CD4-positive, alpha-beta T cell (primary cell): ENCODE measurements around the gene CYB561. TPM values are rescaled to one million over a fixed set of nuclear protein-coding genes. Genes with fewer than 3 reads are reported as not detected.

Experiments
- ATAC-seq: fragments of 200-7000 bp; cut with Tn5 transposase; one replicate; pipeline ENCODE4 v1.10.0; 2022; ENCODE audit warnings: mild to moderate bottlenecking; ENCODE audit not compliant: poor library complexity
- CTCF ChIA-PET: fragments of 350-600 bp; sonication (Branson Sonifier 250); formaldehyde crosslinking; loops from one replicate; lab custom pipeline; 2021; ENCODE audit warnings: antibody characterized with exemption, inconsistent platforms; lab: Charles Lee
- POLR2A ChIA-PET: fragments of 350-600 bp; sonication (Branson Sonifier 250); formaldehyde crosslinking; loops from one replicate; lab custom pipeline; 2021; ENCODE audit warnings: antibody characterized with exemption, inconsistent platforms; lab: Charles Lee
- DNase-seq, 14 experiments: peaks; one replicate each; pipeline ENCODE4 v3.0.0-alpha.2; 2013 to 2020; ENCODE audit warnings: mixed read lengths in 2 of 14
- H3K27ac ChIP-seq, 2 donors: one replicate each; pipeline versions ENCODE4 v1.5.1 to v1.7.0; 2013; ENCODE audit warnings: low read length in 2 of 2, low read depth in 1 of 2, mild to moderate bottlenecking in 1 of 2
- H3K27me3 ChIP-seq, 2 experiments: 1 replicate in 1 of 2; 2 replicates in 1 of 2; pipeline versions ENCODE4 v1.6.1 to v1.7.0; 2013; ENCODE audit warnings: low read length in 2 of 2, control low read depth in 1 of 2, mild to moderate bottlenecking in 1 of 2, moderate library complexity in 1 of 2; ENCODE audit not compliant: insufficient read depth in 2 of 2, control insufficient read depth in 1 of 2
- H3K36me3 ChIP-seq: one replicate; pipeline ENCODE4 v1.6.1; 2013; ENCODE audit warnings: low read length, control low read depth; ENCODE audit not compliant: insufficient read depth
- H3K4me1 ChIP-seq: one replicate; pipeline ENCODE4 v1.6.1; 2013; ENCODE audit warnings: low read length, control low read depth; ENCODE audit not compliant: insufficient read depth
- H3K4me3 ChIP-seq: one replicate; pipeline ENCODE4 v1.5.1; 2013; ENCODE audit warnings: mild to moderate bottlenecking, low read length, moderate library complexity
- H3K9me3 ChIP-seq, 2 experiments: 1 replicate in 1 of 2; 2 replicates in 1 of 2; pipeline versions ENCODE4 v1.6.1 to v1.7.0; 2013; ENCODE audit warnings: low read length in 2 of 2, mild to moderate bottlenecking in 2 of 2, control low read depth in 1 of 2, moderate library complexity in 1 of 2; ENCODE audit not compliant: control insufficient read depth in 1 of 2, insufficient read depth in 1 of 2
- H3K27ac Mint-ChIP-seq: one replicate; pipeline ENCODE4 v1.8.0; 2020; ENCODE audit warnings: mixed read lengths
- H3K27me3 Mint-ChIP-seq: one replicate; pipeline ENCODE4 v1.8.0; 2021; ENCODE audit warnings: mixed read lengths
- H3K36me3 Mint-ChIP-seq: one replicate; pipeline ENCODE4 v1.8.0; 2021; ENCODE audit warnings: low read depth, mixed read lengths
- H3K4me1 Mint-ChIP-seq: one replicate; pipeline ENCODE4 v1.8.0; 2021; ENCODE audit warnings: low read depth, mixed read lengths
- H3K4me3 Mint-ChIP-seq: one replicate; pipeline ENCODE4 v1.8.0; 2020; ENCODE audit warnings: mild to moderate bottlenecking, mixed read lengths
- H3K9me3 Mint-ChIP-seq: one replicate; pipeline ENCODE4 v1.8.0; 2020; ENCODE audit warnings: mixed read lengths
- intact Hi-C, 2 experiments: fragments of 100-400 bp; cut with DNase I in 1 of 2; cut with micrococcal nuclease in 1 of 2; formaldehyde crosslinking; loops; one replicate each; pipeline versions ENCODE4 v1.15.1 to v1.9.0; 2023 to 2025; cut with DNase I, micrococcal nuclease
- total RNA-seq, 174 experiments: library from RNA in 2 of 174; stranded (reverse) in 2 of 174; gene quantifications; one replicate each; pipeline ENCODE4 v1.2.3 and lab custom pipeline; 2021 to 2026
- TF ChIP-seq, protein P1 (sequence below): fragments of 200-600 bp; IDR thresholded peaks from one replicate; pipeline ENCODE4 v1.8.0; 2022; ENCODE audit warnings: antibody characterized with exemption, mild to moderate bottlenecking

The CYB561 gene
- total RNA-seq, 2 experiments from 2014 or later, result 17.4 to 18.1 TPM

DNA sequence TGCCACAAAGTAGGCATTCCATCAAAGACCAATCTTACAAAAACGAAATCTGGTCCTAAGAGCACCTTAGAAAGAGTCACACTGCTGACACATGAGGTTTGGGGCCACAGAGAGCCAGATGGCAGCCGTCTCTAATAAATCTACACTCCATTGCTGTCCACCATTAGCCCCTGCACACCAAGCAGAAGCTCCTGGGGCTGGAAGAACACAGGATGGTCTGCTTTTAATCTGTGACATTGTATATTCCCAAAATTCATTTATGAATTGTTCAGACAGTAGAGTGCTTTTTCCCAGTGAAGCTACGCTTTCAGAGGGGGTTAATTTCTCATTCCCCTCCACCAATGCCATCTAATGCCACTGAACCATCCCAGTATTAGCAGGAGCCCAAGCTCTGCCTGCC, 1.6 kb downstream of the CYB561 start:
- no peak for ATAC-seq
- H3K9me3 Mint-ChIP-seq, result no peaks in the 10 kb centered on the region
- intact Hi-C loops, result loop anchor here in 1 of 2 experiments (5.0 kb wide), 2 partner anchors 33 to 103 kb away; partner anchors contain the start of gene ACE
- Histone ChIP-seq H3K4me3 (no peak overlapping the region), H3K36me3 (no peaks in the 10 kb centered on the region), H3K4me1 (peaks cover 58% of the 10 kb centered on the region), H3K27me3 (no peaks in the 10 kb centered on the region), H3K27ac (no peak overlapping the region), H3K9me3 (peaks cover 0 to 3% of the 10 kb centered on the region in 2 experiments)
- peak overlapping the region; percentile 85 for H3K27ac Mint-ChIP-seq
- ChIA-PET POLR2A (interaction anchor here (0.7 to 1.5 kb wide), 4 partner anchors 13 to 199 kb away, joined by 3 to 7 read pairs (median 4); no protein-coding TSS in a partner anchor), CTCF (interaction anchor here (0.8 to 5.5 kb wide), 4 partner anchors 9 to 177 kb away, joined by 3 to 23 read pairs (median 7); partner anchors contain the start of gene MAP3K3)
- no peak for DNase-seq
- H3K27me3 Mint-ChIP-seq, result peaks cover 3% of the 10 kb centered on the region
- H3K36me3 Mint-ChIP-seq, result no peaks in the 10 kb centered on the region
- peaks cover 49% of the 10 kb centered on the region for H3K4me1 Mint-ChIP-seq
- TF ChIP-seq, protein P1, sequence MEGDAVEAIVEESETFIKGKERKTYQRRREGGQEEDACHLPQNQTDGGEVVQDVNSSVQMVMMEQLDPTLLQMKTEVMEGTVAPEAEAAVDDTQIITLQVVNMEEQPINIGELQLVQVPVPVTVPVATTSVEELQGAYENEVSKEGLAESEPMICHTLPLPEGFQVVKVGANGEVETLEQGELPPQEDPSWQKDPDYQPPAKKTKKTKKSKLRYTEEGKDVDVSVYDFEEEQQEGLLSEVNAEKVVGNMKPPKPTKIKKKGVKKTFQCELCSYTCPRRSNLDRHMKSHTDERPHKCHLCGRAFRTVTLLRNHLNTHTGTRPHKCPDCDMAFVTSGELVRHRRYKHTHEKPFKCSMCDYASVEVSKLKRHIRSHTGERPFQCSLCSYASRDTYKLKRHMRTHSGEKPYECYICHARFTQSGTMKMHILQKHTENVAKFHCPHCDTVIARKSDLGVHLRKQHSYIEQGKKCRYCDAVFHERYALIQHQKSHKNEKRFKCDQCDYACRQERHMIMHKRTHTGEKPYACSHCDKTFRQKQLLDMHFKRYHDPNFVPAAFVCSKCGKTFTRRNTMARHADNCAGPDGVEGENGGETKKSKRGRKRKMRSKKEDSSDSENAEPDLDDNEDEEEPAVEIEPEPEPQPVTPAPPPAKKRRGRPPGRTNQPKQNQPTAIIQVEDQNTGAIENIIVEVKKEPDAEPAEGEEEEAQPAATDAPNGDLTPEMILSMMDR, result no peak
- peak overlapping the region; percentile 90 for H3K4me3 Mint-ChIP-seq

- Mint-ChIP-seq H3K27ac (peak overlapping the region; percentile 38), H3K27me3 (no peaks in the 10 kb centered on the region), H3K4me1 (peaks cover 45% of the 10 kb centered on the region), H3K4me3 (no peak overlapping the region), H3K9me3 (no peaks in the 10 kb centered on the region), H3K36me3 (no peaks in the 10 kb centered on the region)
- TF ChIP-seq, protein P1, result no peak
- H3K36me3 ChIP-seq, result no peaks in the 10 kb centered on the region
- H3K4me3 ChIP-seq, result no peak overlapping the region
- H3K9me3 ChIP-seq, result peaks cover 0 to 3% of the 10 kb centered on the region in 2 experiments
- peaks cover 70% of the 10 kb centered on the region for H3K4me1 ChIP-seq
- CTCF ChIA-PET, result interaction anchor here (5.5 kb wide), 1 partner anchor 17 kb away, joined by 23 read pairs; no protein-coding TSS in a partner anchor
- DNase-seq, result no peak
- intact Hi-C loops, result loop anchor here in 1 of 2 experiments (5.0 kb wide), 2 partner anchors 34 to 104 kb away; partner anchors contain the start of gene ACE
- H3K27me3 ChIP-seq, result no peaks in the 10 kb centered on the region
- POLR2A ChIA-PET, result interaction anchor here (0.8 to 1.5 kb wide), 3 partner anchors 12 to 254 kb away, joined by 3 to 6 read pairs (median 3); no protein-coding TSS in a partner anchor
- ATAC-seq, result no peak
- H3K27ac ChIP-seq, result no peak overlapping the region
These were observed 3.1 kb downstream of the CYB561 start for GRCh38 chr17:63443053-63443452.

DNA sequence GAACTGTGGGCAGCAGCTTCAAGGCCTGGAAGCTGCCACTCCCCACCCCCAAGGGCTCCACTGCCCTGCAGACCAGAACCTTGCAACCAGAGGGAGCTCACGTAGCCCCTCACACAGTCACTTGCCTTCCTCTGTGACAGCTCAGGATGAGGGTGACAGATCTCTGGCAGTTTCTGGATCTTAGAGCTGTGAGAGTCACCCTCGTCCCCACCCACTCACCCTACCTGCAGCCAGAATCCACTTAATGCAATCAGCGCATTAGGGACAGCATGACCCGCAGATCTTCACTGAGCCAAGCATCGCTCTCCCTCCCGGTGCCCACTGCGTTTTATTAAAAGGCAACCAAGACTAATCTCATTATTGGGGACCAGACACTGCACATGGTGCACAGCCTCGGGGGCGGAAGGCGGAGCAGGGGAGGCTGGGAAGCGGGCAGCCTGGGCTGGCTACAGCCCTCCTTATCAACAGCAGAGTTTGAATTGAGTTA, 3.5 kb downstream of the CYB561 start:
- Mint-ChIP-seq H3K4me1 (peaks cover 45% of the 10 kb centered on the region), H3K27me3 (no peaks in the 10 kb centered on the region), H3K4me3 (no peak overlapping the region), H3K27ac (peak overlapping the region; percentile 38), H3K9me3 (no peaks in the 10 kb centered on the region), H3K36me3 (no peaks in the 10 kb centered on the region)
- no peaks in the 10 kb centered on the region for H3K27me3 ChIP-seq
- TF ChIP-seq, protein P1, result no peak
- no peak overlapping the region for H3K27ac ChIP-seq
- CTCF ChIA-PET, result interaction anchor here (5.5 kb wide), 1 partner anchor 17 kb away, joined by 23 read pairs; no protein-coding TSS in a partner anchor
- ATAC-seq (no peak), DNase-seq (peak in 2 of 14 experiments; percentile 41 to 54)
- peaks cover 70% of the 10 kb centered on the region for H3K4me1 ChIP-seq
- H3K36me3 ChIP-seq, result no peaks in the 10 kb centered on the region
- intact Hi-C loops, result loop anchor here in 1 of 2 experiments (5.0 kb wide), 2 partner anchors 35 to 105 kb away; partner anchors contain the start of gene ACE
- POLR2A ChIA-PET, result interaction anchor here (1.5 kb wide), 2 partner anchors 11 to 255 kb away, joined by 3 to 6 read pairs; no protein-coding TSS in a partner anchor
- H3K4me3 ChIP-seq, result no peak overlapping the region
- no peaks in the 10 kb centered on the region for H3K9me3 ChIP-seq
